Caco-2 (cell line): Measurements from ENCODE around the gene ISYNA1. TPM values are rescaled to one million over a fixed set of nuclear protein-coding genes. Genes with fewer than 3 reads are reported as not detected.

Source experiments
- BruUV-seq: library from RNA; stranded (reverse); fragments of 400-500 nt; replicated peaks from 2 replicates; lab custom pipeline; 2021; lab: Mats Ljungman, UMichigan
- CTCF ChIA-PET: fragments of 300-600 bp; sonication (Branson Sonifier 250); formaldehyde crosslinking; loops from one replicate; lab custom pipeline; 2022; ENCODE audit warnings: antibody characterized with exemption; lab: Charles Lee
- POLR2A ChIA-PET: fragments of 300-600 bp; sonication (Branson Sonifier 250); formaldehyde crosslinking; loops from one replicate; lab custom pipeline; 2022; ENCODE audit warnings: antibody characterized with exemption; lab: Charles Lee
- DNase-seq, 2 experiments: peaks; one replicate each; pipeline versions ENCODE4 v3.0.0 to v3.0.0-alpha.2; 2020 to 2022
- H3K27me3 ChIP-seq: replicated peaks from 2 replicates; pipeline ENCODE4 v1.6.0; 2011; ENCODE audit warnings: low read length; ENCODE audit not compliant: control insufficient read depth, insufficient read depth
- H3K36me3 ChIP-seq: 2 replicates; pipeline ENCODE4 v1.5.1; 2011; ENCODE audit warnings: low read length; ENCODE audit not compliant: control insufficient read depth, insufficient read depth
- H3K4me1 ChIP-seq: fragments of 250-450 bp; sonication (Bioruptor Pico); 2 replicates; pipeline ENCODE4 v1.5.1; 2020; ENCODE audit warnings: mild to moderate bottlenecking
- H3K4me3 ChIP-seq: 2 replicates; pipeline ENCODE4 v1.5.1; 2011; ENCODE audit warnings: low read depth, mild to moderate bottlenecking, control low read depth, low read length
- H3K9me3 ChIP-seq: fragments of 250-450 bp; sonication (Bioruptor Pico); 2 replicates; pipeline ENCODE4 v1.5.1; 2020; ENCODE audit warnings: mild to moderate bottlenecking, moderate library complexity
- H3K27ac Mint-ChIP-seq: one replicate; pipeline ENCODE4 v1.8.0; 2022; ENCODE audit warnings: mixed read lengths; ENCODE audit not compliant: unreplicated experiment
- H3K27me3 Mint-ChIP-seq: one replicate; pipeline ENCODE4 v1.8.0; 2022; ENCODE audit warnings: mixed read lengths; ENCODE audit not compliant: insufficient read depth, unreplicated experiment
- H3K36me3 Mint-ChIP-seq: one replicate; pipeline ENCODE4 v1.8.0; 2022; ENCODE audit warnings: mild to moderate bottlenecking, mixed read lengths; ENCODE audit not compliant: insufficient read depth, unreplicated experiment
- H3K4me1 Mint-ChIP-seq: one replicate; pipeline ENCODE4 v1.8.0; 2022; ENCODE audit warnings: low read depth, mixed read lengths; ENCODE audit not compliant: unreplicated experiment
- H3K4me3 Mint-ChIP-seq: one replicate; pipeline ENCODE4 v1.8.0; 2022; ENCODE audit warnings: mild to moderate bottlenecking, moderate library complexity, mixed read lengths; ENCODE audit not compliant: unreplicated experiment
- H3K9me3 Mint-ChIP-seq: one replicate; pipeline ENCODE4 v1.8.0; 2022; ENCODE audit warnings: mixed read lengths; ENCODE audit not compliant: unreplicated experiment
- intact Hi-C: fragments of 100-400 bp; cut with micrococcal nuclease; formaldehyde crosslinking; loops from one replicate; pipeline ENCODE4 v1.10.0; 2022; ENCODE audit not compliant: unreplicated experiment
- total RNA-seq: library from RNA; stranded (reverse); gene quantifications from 2 replicates; pipeline ENCODE4 v1.2.3, GENCODE V29; 2022
- TF ChIP-seq, protein P1 (sequence below), 2 experiments: fragments of 200-600 bp in 1 of 2; IDR thresholded peaks; 1 replicate in 1 of 2; 2 replicates in 1 of 2; pipeline versions ENCODE4 v1.5.1 to v1.8.0; 2011 to 2022; ENCODE audit warnings: antibody characterized with exemption in 1 of 2, control low read depth in 1 of 2, inconsistent platforms in 1 of 2, low read depth in 1 of 2, low read length in 1 of 2, mild to moderate bottlenecking in 1 of 2, moderate library complexity in 1 of 2; ENCODE audit not compliant: insufficient read depth in 1 of 2, severe bottlenecking in 1 of 2, unreplicated experiment in 1 of 2

The ISYNA1 gene
- total RNA-seq, 1 experiment from 2014 or later: 65.3 TPM

DNA sequence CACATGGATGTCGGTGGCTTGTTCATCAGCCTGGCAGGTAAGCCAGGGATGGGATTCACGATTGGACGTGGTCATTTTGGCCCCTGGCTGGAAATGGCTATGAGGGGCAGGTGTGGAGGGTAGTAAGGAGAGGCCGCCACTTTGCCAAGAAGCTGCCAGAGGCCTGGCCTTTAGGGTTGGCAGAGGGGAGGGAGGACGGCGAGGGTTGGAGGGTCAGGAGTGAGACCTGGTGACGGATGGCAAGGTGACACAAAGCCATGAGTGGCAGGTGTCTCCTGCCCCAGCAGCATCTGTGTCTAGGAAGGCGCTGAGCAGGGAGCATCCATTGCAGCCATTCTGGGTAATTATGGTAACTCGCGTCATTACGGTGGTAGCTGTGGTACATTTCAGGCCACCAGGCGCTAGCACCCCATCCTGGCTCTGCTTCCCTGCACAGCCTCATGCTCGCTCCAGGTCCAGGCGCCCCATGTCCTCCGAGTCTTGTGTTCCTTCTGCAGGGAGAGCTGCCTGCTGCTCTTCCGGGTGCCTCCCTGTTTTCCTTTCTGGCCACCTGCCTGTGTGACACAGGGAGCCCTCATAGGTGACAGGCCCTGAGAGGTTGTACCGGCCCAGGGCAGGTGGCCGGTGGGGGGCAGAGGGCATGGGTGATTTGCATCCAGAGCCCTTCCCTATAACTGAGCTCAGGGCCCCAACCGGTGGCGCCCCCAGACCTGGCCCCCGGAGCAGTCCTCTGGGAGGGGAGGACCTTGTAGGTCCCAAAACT, 14.5 kb downstream of the ISYNA1 start:
- Mint-ChIP-seq H3K27me3 (no peaks in the 10 kb centered on the region), H3K9me3 (no peaks in the 10 kb centered on the region), H3K27ac (no peak overlapping the region), H3K4me3 (no peak overlapping the region), H3K4me1 (peaks cover 7% of the 10 kb centered on the region), H3K36me3 (peaks cover 13% of the 10 kb centered on the region)
- no peak for DNase-seq
- TF ChIP-seq, protein P1, sequence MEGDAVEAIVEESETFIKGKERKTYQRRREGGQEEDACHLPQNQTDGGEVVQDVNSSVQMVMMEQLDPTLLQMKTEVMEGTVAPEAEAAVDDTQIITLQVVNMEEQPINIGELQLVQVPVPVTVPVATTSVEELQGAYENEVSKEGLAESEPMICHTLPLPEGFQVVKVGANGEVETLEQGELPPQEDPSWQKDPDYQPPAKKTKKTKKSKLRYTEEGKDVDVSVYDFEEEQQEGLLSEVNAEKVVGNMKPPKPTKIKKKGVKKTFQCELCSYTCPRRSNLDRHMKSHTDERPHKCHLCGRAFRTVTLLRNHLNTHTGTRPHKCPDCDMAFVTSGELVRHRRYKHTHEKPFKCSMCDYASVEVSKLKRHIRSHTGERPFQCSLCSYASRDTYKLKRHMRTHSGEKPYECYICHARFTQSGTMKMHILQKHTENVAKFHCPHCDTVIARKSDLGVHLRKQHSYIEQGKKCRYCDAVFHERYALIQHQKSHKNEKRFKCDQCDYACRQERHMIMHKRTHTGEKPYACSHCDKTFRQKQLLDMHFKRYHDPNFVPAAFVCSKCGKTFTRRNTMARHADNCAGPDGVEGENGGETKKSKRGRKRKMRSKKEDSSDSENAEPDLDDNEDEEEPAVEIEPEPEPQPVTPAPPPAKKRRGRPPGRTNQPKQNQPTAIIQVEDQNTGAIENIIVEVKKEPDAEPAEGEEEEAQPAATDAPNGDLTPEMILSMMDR (IDR thresholded peaks at IDR 0.05; ENCODE audit: insufficient read depth in 1 of 2, low read depth in 1 of 2, low read length in 1 of 2, severe bottlenecking in 1 of 2, unreplicated experiment in 1 of 2): no peak
- Histone ChIP-seq H3K36me3 (no peaks in the 10 kb centered on the region), H3K27me3 (no peaks in the 10 kb centered on the region), H3K9me3 (no peaks in the 10 kb centered on the region), H3K4me3 (no peak overlapping the region), H3K4me1 (peaks cover 27% of the 10 kb centered on the region)
- ChIA-PET POLR2A (no interaction called here), CTCF (interaction anchor here (0.6 to 1.1 kb wide), 2 partner anchors 38 to 90 kb away, joined by 4 to 5 read pairs; no protein-coding TSS in a partner anchor)
- intact Hi-C loops: no loop called here
- no TSS peak for BruUV-seq

DNA sequence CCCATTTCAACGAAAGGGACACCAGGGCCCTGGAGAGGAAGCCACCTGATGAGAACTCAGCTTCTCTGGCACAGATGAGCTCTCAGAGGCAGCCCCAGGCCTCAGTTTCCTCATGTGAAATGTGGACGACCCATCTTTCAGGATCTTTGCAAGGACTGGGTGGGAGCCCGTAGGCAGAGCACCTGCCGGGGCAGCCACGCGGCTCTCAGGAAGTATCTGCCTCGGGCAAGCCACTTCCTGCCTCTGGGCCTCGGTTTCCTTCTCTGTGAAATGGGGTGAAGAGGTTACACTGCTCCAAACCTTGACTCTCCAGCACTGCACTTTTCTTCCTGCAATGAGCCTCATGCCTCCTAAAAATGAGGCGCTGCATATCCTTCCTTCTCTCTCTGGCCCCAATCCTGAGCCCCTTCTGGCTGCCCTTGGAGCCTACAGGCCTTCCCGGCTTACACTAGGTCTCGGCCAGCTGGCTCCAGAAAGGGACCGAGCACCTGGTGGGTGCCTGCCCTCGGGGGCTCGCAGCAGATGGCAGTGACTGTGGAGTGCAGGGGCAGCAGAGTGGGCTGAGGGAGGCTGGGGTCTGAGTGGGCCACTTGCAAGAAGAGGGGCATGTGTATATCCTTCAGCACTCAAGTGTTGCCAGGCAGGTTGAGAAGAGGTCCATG, 15.3 kb downstream of the ISYNA1 start:
- Mint-ChIP-seq H3K27ac (no peak overlapping the region), H3K36me3 (peaks cover 13% of the 10 kb centered on the region), H3K27me3 (no peaks in the 10 kb centered on the region), H3K9me3 (no peaks in the 10 kb centered on the region), H3K4me3 (no peak overlapping the region), H3K4me1 (peaks cover 7% of the 10 kb centered on the region)
- ChIA-PET CTCF (interaction anchor here (0.6 kb wide), 1 partner anchor 15 kb away, joined by 3 read pairs; the partner anchor contains the start of gene ISYNA1), POLR2A (no interaction called here)
- Histone ChIP-seq H3K36me3 (no peaks in the 10 kb centered on the region), H3K4me1 (peaks cover 33% of the 10 kb centered on the region), H3K27me3 (no peaks in the 10 kb centered on the region), H3K9me3 (no peaks in the 10 kb centered on the region), H3K4me3 (no peak overlapping the region)
- intact Hi-C loops: no loop called here
- TF ChIP-seq, protein P1 (IDR thresholded peaks at IDR 0.05; ENCODE audit: insufficient read depth in 1 of 2, low read depth in 1 of 2, low read length in 1 of 2, severe bottlenecking in 1 of 2, unreplicated experiment in 1 of 2): no peak
- DNase-seq: no peak
- BruUV-seq: no TSS peak

DNA sequence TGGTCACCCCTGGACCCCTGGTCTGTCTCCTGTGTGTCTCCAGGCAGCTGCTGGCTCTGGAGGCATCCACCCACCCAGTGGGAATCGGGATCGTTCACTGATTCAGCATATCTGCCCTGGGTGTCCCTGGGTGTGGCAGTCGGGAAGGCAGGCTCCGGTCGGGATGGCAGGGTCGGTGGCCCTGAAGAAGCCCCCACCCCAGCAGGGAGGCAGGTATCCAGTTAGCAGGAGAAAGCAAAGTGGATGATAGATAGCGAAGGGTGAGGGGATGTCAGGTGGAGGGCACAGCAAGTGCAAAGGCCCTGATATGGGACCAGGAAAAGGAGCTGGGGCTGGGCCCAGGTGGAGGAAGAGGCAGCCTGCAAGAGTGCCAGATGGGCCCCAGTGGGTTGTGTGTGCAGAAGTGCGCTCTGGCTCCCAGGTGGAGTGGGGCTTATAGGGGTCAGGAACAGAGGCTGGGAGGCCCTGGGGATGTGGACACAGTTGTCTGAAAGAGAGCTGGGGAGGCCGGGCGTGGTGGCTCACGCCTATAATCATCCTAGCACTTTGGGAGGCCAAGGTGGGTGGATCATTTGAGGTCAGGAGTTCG, 16.5 kb downstream of the ISYNA1 start:
- H3K4me3 Mint-ChIP-seq: no peak overlapping the region
- H3K4me1 ChIP-seq: peaks cover 36% of the 10 kb centered on the region
- peaks cover 22% of the 10 kb centered on the region for H3K36me3 Mint-ChIP-seq
- BruUV-seq: no TSS peak
- no peak overlapping the region for H3K27ac Mint-ChIP-seq
- intact Hi-C loops: no loop called here
- H3K4me1 Mint-ChIP-seq: peaks cover 7% of the 10 kb centered on the region
- no peak overlapping the region for H3K4me3 ChIP-seq
- DNase-seq: no peak
- H3K9me3 Mint-ChIP-seq: no peaks in the 10 kb centered on the region
- ChIA-PET CTCF (interaction anchor here (0.7 kb wide), 1 partner anchor 197 kb away, joined by 3 read pairs; no protein-coding TSS in a partner anchor), POLR2A (no interaction called here)
- H3K36me3 ChIP-seq: no peaks in the 10 kb centered on the region
- H3K27me3 Mint-ChIP-seq: no peaks in the 10 kb centered on the region
- TF ChIP-seq, protein P1 (IDR thresholded peaks at IDR 0.05; ENCODE audit: insufficient read depth in 1 of 2, low read depth in 1 of 2, low read length in 1 of 2, severe bottlenecking in 1 of 2, unreplicated experiment in 1 of 2): no peak
- H3K9me3 ChIP-seq: no peaks in the 10 kb centered on the region
- no peaks in the 10 kb centered on the region for H3K27me3 ChIP-seq
